ENCODE measurements around the gene CAMK1D.

Gene CAMK1D

DNA sequence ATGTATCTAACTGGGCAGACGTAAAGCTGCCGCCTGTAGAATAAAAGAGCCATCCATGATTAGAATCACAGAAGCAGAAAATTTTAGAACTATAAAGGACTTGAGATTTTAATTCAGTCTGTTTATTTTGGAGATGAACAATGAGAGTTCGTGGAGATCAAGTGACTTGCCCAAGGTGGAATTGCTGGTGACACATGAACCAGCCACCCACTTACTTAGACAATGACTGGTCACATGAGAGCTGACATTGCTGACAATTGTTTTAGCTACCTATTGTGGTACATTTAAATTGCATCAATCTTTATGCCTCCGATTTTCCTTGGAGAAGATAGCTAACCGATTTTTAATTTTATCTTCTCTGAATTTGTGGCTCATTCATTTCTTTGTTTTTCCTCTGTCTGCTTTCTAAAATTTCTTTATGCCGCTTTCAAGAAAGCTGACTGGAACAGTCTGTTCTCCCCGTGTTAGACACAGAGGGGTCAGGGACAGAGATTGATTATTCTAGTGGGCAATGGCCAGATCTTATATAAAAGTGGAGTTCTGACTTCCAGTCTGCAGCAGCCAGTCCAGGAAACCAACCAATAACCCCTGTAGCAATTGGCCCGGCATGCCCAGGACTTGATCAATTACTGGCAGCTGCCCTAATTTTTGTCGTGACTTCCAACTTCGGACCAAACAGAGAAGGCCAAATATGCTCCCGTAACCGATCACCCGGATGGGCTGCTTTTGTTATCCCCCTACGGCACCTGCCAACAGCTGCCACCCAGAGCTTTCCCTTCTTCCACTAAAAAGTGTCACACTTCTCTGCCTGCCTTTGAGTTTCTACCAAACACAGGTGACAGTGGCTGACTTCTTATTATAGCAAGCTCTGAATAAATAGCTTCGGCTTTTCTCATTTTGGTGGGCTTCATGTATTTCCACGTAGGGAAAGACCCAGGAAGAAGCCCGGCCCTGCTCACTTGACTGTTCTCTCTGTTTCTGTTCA is 241.6 kb downstream of the CAMK1D start:
- Histone ChIP-seq H4K20me1 (ENCODE audit: insufficient read depth, low read length) (no peaks in the 10 kb centered on the region), H3F3A (ENCODE audit: insufficient read depth, low read length) (no peaks in the 10 kb centered on the region)

DNA sequence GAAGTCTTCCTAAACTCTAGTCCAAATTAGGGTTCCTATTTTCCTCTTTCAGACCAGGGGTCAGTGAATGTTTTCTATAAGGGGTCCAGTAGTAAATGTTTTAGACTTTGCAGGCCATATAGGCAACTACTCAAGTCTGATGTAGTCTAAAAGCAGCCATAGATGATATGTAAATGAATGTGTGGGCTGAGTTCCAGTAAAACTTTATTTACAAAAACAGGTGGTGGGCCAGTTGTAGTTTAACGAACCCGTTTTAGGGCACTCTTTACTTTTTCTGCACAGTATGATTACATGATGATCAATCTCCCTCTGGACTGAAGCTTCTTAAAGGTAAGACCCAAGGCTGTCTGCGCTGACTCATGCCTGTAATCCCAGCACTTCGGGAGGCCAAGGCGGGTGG is 243.6 kb downstream of the CAMK1D start:
- no peaks in the 10 kb centered on the region for H3K27me3 ChIP-seq (replicated peaks; ENCODE audit: insufficient read depth, low read length)
- no peaks in the 10 kb centered on the region for H3F3A ChIP-seq (ENCODE audit: insufficient read depth, low read length)
- no peak overlapping the region for H2AFZ ChIP-seq (ENCODE audit: low read length)
- H3K4me2 ChIP-seq (ENCODE audit: low read depth, low read length): no peak overlapping the region
- no peaks in the 10 kb centered on the region for H3K4me1 ChIP-seq (ENCODE audit: low read length)
- no peaks in the 10 kb centered on the region for H3K36me3 ChIP-seq (replicated peaks; ENCODE audit: insufficient read depth, low read length)
- no peak overlapping the region for H3K4me3 ChIP-seq (ENCODE audit: low read length)
- H3K9me2 ChIP-seq (replicated peaks; ENCODE audit: insufficient read depth, low read length): no peaks in the 10 kb centered on the region
- DNase-seq: no peak
- H4K20me1 ChIP-seq (ENCODE audit: insufficient read depth, low read length): no peaks in the 10 kb centered on the region
- no peak overlapping the region for H3K9ac ChIP-seq (ENCODE audit: low read length)
- H3K27ac ChIP-seq (ENCODE audit: low read length): no peak overlapping the region
- H3K9me3 ChIP-seq (replicated peaks; ENCODE audit: insufficient read depth, low read length): no peaks in the 10 kb centered on the region
- 0 out of 2 replicates have a peak, but pooled peaks cover 3% of the 10 kb centered on the region for H3K79me2 ChIP-seq (ENCODE audit: low read length)
- TF ChIP-seq EZH2phosphoT487 (IDR thresholded peaks at IDR 0.05; ENCODE audit: low read length) (no peak), EZH2 (optimal IDR thresholded peaks at IDR 0.05; ENCODE audit: low read depth, low read length) (no peak)
- TF ChIP-seq, protein P1, sequence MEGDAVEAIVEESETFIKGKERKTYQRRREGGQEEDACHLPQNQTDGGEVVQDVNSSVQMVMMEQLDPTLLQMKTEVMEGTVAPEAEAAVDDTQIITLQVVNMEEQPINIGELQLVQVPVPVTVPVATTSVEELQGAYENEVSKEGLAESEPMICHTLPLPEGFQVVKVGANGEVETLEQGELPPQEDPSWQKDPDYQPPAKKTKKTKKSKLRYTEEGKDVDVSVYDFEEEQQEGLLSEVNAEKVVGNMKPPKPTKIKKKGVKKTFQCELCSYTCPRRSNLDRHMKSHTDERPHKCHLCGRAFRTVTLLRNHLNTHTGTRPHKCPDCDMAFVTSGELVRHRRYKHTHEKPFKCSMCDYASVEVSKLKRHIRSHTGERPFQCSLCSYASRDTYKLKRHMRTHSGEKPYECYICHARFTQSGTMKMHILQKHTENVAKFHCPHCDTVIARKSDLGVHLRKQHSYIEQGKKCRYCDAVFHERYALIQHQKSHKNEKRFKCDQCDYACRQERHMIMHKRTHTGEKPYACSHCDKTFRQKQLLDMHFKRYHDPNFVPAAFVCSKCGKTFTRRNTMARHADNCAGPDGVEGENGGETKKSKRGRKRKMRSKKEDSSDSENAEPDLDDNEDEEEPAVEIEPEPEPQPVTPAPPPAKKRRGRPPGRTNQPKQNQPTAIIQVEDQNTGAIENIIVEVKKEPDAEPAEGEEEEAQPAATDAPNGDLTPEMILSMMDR (IDR thresholded peaks at IDR 0.05; ENCODE audit: low read length): no peak

More for the DNA sequence above, 241.6 kb downstream of the CAMK1D start:
- H3K79me2 ChIP-seq (ENCODE audit: low read length): no peaks in the 10 kb centered on the region
- no peak for DNase-seq
- no peaks in the 10 kb centered on the region for H3K9me2 ChIP-seq (replicated peaks; ENCODE audit: insufficient read depth, low read length)
- no peaks in the 10 kb centered on the region for H3K9me3 ChIP-seq (replicated peaks; ENCODE audit: insufficient read depth, low read length)
- no peaks in the 10 kb centered on the region for H3K27me3 ChIP-seq (replicated peaks; ENCODE audit: insufficient read depth, low read length)
- no peak overlapping the region for H3K27ac ChIP-seq (ENCODE audit: low read length)
- H2AFZ ChIP-seq (ENCODE audit: low read length): no peak overlapping the region
- H3K4me3 ChIP-seq (ENCODE audit: low read length): no peak overlapping the region
- no peak overlapping the region for H3K4me2 ChIP-seq (ENCODE audit: low read depth, low read length)
- H3K9ac ChIP-seq (ENCODE audit: low read length): no peak overlapping the region
- no peaks in the 10 kb centered on the region for H3K36me3 ChIP-seq (replicated peaks; ENCODE audit: insufficient read depth, low read length)
- TF ChIP-seq, protein P1 (IDR thresholded peaks at IDR 0.05; ENCODE audit: low read length): no peak
- TF ChIP-seq EZH2phosphoT487 (IDR thresholded peaks at IDR 0.05; ENCODE audit: low read length): no peak
- no peak for TF ChIP-seq EZH2 (optimal IDR thresholded peaks at IDR 0.05; ENCODE audit: low read depth, low read length)
- no peaks in the 10 kb centered on the region for H3K4me1 ChIP-seq (ENCODE audit: low read length)

DNA sequence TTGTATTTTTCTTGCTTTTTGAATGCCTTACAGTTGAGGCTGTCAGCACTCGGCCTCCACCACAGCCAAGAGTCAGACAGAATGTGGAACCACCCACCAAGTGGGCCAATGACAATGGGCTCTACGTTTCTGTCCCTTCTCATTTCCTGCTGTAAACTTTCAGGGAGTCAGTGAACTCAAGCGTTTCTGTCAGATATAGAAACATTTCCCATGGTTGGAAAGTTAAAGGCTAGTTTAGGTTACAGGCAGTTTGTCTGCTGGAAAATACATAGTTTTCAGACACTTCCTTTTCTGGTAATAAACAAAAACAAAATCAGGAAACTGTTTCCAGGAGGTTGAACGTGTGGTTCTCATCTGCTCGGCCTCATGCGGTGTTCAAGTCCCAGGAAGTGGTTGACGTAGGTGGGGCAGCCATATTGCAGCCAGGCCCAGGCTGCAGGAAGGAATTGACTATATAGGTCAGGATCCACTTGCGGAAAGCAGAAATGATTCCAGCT is 245.1 kb downstream of the CAMK1D start:
- no peak overlapping the region for H3K27ac ChIP-seq (ENCODE audit: low read length)
- H2AFZ ChIP-seq (ENCODE audit: low read length): no peak overlapping the region

More for the DNA sequence above, 245.1 kb downstream of the CAMK1D start:
- no peak overlapping the region for H3K9ac ChIP-seq (ENCODE audit: low read length)
- TF ChIP-seq EZH2 (optimal IDR thresholded peaks at IDR 0.05; ENCODE audit: low read depth, low read length) (no peak), EZH2phosphoT487 (IDR thresholded peaks at IDR 0.05; ENCODE audit: low read length) (no peak)
- TF ChIP-seq, protein P1 (IDR thresholded peaks at IDR 0.05; ENCODE audit: low read length): no peak
- no peaks in the 10 kb centered on the region for H4K20me1 ChIP-seq (ENCODE audit: insufficient read depth, low read length)
- H3K4me2 ChIP-seq (ENCODE audit: low read depth, low read length): no peak overlapping the region
- no peaks in the 10 kb centered on the region for H3K4me1 ChIP-seq (ENCODE audit: low read length)
- H3K36me3 ChIP-seq (replicated peaks; ENCODE audit: insufficient read depth, low read length): no peaks in the 10 kb centered on the region
- no peak for DNase-seq
- no peaks in the 10 kb centered on the region for H3K9me3 ChIP-seq (replicated peaks; ENCODE audit: insufficient read depth, low read length)
- H3K9me2 ChIP-seq (replicated peaks; ENCODE audit: insufficient read depth, low read length): no peaks in the 10 kb centered on the region
- H3F3A ChIP-seq (ENCODE audit: insufficient read depth, low read length): no peaks in the 10 kb centered on the region
- no peak overlapping the region for H3K4me3 ChIP-seq (ENCODE audit: low read length)
- H3K27me3 ChIP-seq (replicated peaks; ENCODE audit: insufficient read depth, low read length): no peaks in the 10 kb centered on the region
- peaks cover 9% of the 10 kb centered on the region; the same call in 1 of the 2 replicates for H3K79me2 ChIP-seq (ENCODE audit: low read length)
